ENCODE data around the gene TMEM151A. TPM values are rescaled to one million over a fixed set of nuclear protein-coding genes. Genes with fewer than 3 reads are reported as not detected.

TMEM151A gene
- total and polyA plus RNA-seq, 4 donors: 0.05 to 0.13 TPM; not detected in 2

DNA sequence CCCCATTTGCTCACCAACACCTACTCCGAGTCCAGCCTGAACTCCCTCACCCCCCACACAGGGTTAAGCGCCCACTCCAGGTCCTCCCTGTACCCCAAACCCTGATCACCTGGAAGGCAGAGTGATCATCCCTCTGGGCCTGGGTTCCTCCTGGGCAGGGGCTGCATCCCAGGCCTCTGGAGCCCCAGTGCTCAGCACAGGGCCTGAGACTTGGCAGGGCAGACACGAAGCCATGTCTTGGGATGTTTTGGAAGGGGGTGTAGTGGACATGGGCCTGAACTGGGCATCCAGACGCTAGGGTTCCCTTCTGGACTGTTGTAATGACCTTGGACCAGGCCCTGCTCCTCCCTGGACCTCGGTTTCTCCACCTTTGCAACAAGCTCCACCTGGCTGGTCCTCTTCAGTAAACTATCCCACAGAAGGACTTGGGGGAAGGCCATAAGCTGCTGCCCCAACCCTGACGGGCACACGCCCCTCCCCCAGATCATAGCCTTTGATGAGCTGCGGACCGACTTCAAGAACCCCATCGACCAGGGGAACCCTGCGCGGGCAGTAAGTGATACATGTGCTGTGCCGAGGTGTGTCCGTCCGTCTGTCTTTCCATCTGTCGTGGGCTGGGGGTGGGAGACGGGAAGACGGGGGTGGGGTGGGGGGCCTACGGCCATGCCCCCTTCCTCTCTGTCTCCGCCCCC lies 9.8 kb upstream of the TMEM151A start:
- no peak overlapping the region for H3K9ac ChIP-seq (ENCODE audit: low read depth in 1 of 2, low read length in 2 of 2)
- H3K9me3 ChIP-seq (ENCODE audit: control insufficient read depth in 4 of 4, low read length in 3 of 4): no peaks in the 10 kb centered on the region
- peaks cover 0 to 5% (median 4%) of the 10 kb centered on the region in 4 donors for H3K36me3 ChIP-seq (ENCODE audit: control insufficient read depth in 4 of 4, insufficient read depth in 3 of 4, low read depth in 1 of 4, low read length in 3 of 4)
- H3K27me3 ChIP-seq (ENCODE audit: control insufficient read depth in 4 of 4, insufficient read depth in 4 of 4, low read length in 3 of 4): no peaks in the 10 kb centered on the region
- no peak overlapping the region for H3K27ac ChIP-seq (ENCODE audit: low read depth in 1 of 2, low read length in 2 of 2)
- WGBS: 28% methylated on average over 20 of the region's 20 CpGs
- DNase-seq (ENCODE audit: low spot score): no peak
- TF ChIP-seq, protein P1, sequence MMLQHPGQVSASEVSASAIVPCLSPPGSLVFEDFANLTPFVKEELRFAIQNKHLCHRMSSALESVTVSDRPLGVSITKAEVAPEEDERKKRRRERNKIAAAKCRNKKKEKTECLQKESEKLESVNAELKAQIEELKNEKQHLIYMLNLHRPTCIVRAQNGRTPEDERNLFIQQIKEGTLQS (IDR thresholded peaks at IDR 0.05): no peak
- no peak for TF ChIP-seq CTCF (IDR thresholded peaks at IDR 0.05; ENCODE audit: low read depth, low read length, missing input control)
- TF ChIP-seq, protein P2, sequence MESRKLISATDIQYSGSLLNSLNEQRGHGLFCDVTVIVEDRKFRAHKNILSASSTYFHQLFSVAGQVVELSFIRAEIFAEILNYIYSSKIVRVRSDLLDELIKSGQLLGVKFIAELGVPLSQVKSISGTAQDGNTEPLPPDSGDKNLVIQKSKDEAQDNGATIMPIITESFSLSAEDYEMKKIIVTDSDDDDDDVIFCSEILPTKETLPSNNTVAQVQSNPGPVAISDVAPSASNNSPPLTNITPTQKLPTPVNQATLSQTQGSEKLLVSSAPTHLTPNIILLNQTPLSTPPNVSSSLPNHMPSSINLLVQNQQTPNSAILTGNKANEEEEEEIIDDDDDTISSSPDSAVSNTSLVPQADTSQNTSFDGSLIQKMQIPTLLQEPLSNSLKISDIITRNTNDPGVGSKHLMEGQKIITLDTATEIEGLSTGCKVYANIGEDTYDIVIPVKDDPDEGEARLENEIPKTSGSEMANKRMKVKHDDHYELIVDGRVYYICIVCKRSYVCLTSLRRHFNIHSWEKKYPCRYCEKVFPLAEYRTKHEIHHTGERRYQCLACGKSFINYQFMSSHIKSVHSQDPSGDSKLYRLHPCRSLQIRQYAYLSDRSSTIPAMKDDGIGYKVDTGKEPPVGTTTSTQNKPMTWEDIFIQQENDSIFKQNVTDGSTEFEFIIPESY (IDR thresholded peaks at IDR 0.05): no peak
- no peak for TF ChIP-seq NR2F2 (IDR thresholded peaks at IDR 0.05)
- TF ChIP-seq, protein P3, sequence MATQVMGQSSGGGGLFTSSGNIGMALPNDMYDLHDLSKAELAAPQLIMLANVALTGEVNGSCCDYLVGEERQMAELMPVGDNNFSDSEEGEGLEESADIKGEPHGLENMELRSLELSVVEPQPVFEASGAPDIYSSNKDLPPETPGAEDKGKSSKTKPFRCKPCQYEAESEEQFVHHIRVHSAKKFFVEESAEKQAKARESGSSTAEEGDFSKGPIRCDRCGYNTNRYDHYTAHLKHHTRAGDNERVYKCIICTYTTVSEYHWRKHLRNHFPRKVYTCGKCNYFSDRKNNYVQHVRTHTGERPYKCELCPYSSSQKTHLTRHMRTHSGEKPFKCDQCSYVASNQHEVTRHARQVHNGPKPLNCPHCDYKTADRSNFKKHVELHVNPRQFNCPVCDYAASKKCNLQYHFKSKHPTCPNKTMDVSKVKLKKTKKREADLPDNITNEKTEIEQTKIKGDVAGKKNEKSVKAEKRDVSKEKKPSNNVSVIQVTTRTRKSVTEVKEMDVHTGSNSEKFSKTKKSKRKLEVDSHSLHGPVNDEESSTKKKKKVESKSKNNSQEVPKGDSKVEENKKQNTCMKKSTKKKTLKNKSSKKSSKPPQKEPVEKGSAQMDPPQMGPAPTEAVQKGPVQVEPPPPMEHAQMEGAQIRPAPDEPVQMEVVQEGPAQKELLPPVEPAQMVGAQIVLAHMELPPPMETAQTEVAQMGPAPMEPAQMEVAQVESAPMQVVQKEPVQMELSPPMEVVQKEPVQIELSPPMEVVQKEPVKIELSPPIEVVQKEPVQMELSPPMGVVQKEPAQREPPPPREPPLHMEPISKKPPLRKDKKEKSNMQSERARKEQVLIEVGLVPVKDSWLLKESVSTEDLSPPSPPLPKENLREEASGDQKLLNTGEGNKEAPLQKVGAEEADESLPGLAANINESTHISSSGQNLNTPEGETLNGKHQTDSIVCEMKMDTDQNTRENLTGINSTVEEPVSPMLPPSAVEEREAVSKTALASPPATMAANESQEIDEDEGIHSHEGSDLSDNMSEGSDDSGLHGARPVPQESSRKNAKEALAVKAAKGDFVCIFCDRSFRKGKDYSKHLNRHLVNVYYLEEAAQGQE (IDR thresholded peaks at IDR 0.05): no peak
- no peak for TF ChIP-seq RXRA (IDR thresholded peaks at IDR 0.05)
- no peak for TF ChIP-seq SP1 (IDR thresholded peaks at IDR 0.05)
- TF ChIP-seq, protein P4, sequence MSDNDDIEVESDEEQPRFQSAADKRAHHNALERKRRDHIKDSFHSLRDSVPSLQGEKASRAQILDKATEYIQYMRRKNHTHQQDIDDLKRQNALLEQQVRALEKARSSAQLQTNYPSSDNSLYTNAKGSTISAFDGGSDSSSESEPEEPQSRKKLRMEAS (IDR thresholded peaks at IDR 0.05): no peak
- TF ChIP-seq FOXA2 (IDR thresholded peaks at IDR 0.05): no peak
- no peak for TF ChIP-seq GABPA (IDR thresholded peaks at IDR 0.05 in 1 of 2, conservative IDR thresholded peaks at IDR 0.05 in 1 of 2)
- TF ChIP-seq TAF1 (conservative IDR thresholded peaks at IDR 0.05): no peak
- TF ChIP-seq EGR1 (IDR thresholded peaks at IDR 0.05; ENCODE audit: low read depth in 2 of 2): no peak
- no peak for TF ChIP-seq RAD21 (IDR thresholded peaks at IDR 0.05)
- no peak for TF ChIP-seq HNF4G (IDR thresholded peaks at IDR 0.05)
- no peak for TF ChIP-seq YY1 (IDR thresholded peaks at IDR 0.05)
- TF ChIP-seq FOXA1 (IDR thresholded peaks at IDR 0.05): no peak
- no peak overlapping the region for H3K4me3 ChIP-seq (ENCODE audit: low read depth in 1 of 3, low read length in 3 of 3)
- H3K4me1 ChIP-seq (ENCODE audit: control insufficient read depth in 4 of 4, insufficient read depth in 4 of 4, low read length in 3 of 4): peaks cover 4 to 29% (median 17%) of the 10 kb centered on the region in 4 donors

Data from liver (tissue), 9 donors.